ENCODE measurements around the gene STAT4. TPM values are rescaled to one million over a fixed set of nuclear protein-coding genes. Genes with fewer than 3 reads are reported as not detected.

The STAT4 gene
- polyA plus RNA-seq, 1 of the 3 experiments (the other 2 are of a cell fraction), result 0.12 TPM

DNA sequence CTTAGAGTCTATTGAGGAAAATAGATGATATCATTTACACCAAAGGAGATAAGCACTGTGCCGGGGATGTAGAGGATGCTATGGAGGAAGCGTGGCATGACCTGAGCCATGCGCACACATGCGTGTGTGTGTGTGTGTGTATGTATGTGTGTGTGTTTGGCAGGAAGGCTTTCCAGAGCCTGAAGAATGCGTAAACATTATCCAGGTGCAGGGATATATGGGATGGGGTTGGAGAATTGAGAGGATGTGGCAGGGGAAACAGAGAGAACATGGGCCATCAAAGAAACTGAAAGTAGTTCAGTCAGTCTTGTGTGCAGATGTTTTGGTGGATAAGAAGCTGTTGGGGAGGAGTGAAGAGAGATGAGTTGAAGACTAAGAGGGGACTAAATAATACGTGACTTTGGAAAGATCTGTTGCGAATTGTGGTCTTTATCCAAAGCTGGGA lies 127.5 kb downstream of the STAT4 start:
- Histone ChIP-seq H3K36me3 (replicated peaks in 1 of 2; ENCODE audit: control insufficient read depth in 1 of 2, insufficient read depth in 2 of 2, low read length in 1 of 2) (no peaks in the 10 kb centered on the region), H3K4me3 (ENCODE audit: low read depth in 2 of 2, low read length in 1 of 2) (no peak overlapping the region), H3K4me1 (ENCODE audit: control insufficient read depth in 1 of 2, insufficient read depth in 2 of 2, low read depth in 1 of 2, low read length in 1 of 2) (peaks cover 0 to 8% of the 10 kb centered on the region in 2 experiments; a peak in 3 of 4 replicates), H3K9ac (no peak overlapping the region), H3F3A (replicated peaks; ENCODE audit: insufficient read depth) (peaks cover 5% of the 10 kb centered on the region), H3K79me2 (ENCODE audit: insufficient read depth) (no peaks in the 10 kb centered on the region), H3K9me3 (no peaks in the 10 kb centered on the region), H3K27ac (ENCODE audit: low read depth in 2 of 2, low read length in 1 of 2) (no peak overlapping the region), H3K9me2 (no peaks in the 10 kb centered on the region), H3K27me3 (ENCODE audit: insufficient read depth) (no peaks in the 10 kb centered on the region), H4K20me1 (ENCODE audit: insufficient read depth) (no peaks in the 10 kb centered on the region), H3K4me2 (no peak overlapping the region), H2AFZ (ENCODE audit: low read depth) (no peak overlapping the region)
- no peak for DNase-seq
- TF ChIP-seq NRF1 (IDR thresholded peaks at IDR 0.05; ENCODE audit: low read depth, low read length) (no peak), RCOR1 (IDR thresholded peaks at IDR 0.05; ENCODE audit: low read length) (no peak), CHD2 (IDR thresholded peaks at IDR 0.05; ENCODE audit: low read length, partially characterized antibody) (no peak), FOXJ3 (CRISPR knock-in tag; IDR thresholded peaks at IDR 0.05) (no peak), JUND (IDR thresholded peaks at IDR 0.05) (no peak), FOXM1 (IDR thresholded peaks at IDR 0.05; ENCODE audit: low read depth) (no peak), ELF1 (IDR thresholded peaks at IDR 0.05) (no peak), NFIC (IDR thresholded peaks at IDR 0.05; ENCODE audit: borderline replicate concordance) (no peak), MXI1 (IDR thresholded peaks at IDR 0.05; ENCODE audit: low read depth, low read length) (no peak), EZH2phosphoT487 (IDR thresholded peaks at IDR 0.05; ENCODE audit: borderline replicate concordance, low read depth) (no peak)
- TF ChIP-seq, protein P1, sequence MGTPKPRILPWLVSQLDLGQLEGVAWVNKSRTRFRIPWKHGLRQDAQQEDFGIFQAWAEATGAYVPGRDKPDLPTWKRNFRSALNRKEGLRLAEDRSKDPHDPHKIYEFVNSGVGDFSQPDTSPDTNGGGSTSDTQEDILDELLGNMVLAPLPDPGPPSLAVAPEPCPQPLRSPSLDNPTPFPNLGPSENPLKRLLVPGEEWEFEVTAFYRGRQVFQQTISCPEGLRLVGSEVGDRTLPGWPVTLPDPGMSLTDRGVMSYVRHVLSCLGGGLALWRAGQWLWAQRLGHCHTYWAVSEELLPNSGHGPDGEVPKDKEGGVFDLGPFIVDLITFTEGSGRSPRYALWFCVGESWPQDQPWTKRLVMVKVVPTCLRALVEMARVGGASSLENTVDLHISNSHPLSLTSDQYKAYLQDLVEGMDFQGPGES (IDR thresholded peaks at IDR 0.05; ENCODE audit: low read depth, low read length), result no peak
- TF ChIP-seq, protein P2, sequence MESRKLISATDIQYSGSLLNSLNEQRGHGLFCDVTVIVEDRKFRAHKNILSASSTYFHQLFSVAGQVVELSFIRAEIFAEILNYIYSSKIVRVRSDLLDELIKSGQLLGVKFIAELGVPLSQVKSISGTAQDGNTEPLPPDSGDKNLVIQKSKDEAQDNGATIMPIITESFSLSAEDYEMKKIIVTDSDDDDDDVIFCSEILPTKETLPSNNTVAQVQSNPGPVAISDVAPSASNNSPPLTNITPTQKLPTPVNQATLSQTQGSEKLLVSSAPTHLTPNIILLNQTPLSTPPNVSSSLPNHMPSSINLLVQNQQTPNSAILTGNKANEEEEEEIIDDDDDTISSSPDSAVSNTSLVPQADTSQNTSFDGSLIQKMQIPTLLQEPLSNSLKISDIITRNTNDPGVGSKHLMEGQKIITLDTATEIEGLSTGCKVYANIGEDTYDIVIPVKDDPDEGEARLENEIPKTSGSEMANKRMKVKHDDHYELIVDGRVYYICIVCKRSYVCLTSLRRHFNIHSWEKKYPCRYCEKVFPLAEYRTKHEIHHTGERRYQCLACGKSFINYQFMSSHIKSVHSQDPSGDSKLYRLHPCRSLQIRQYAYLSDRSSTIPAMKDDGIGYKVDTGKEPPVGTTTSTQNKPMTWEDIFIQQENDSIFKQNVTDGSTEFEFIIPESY (IDR thresholded peaks at IDR 0.05; ENCODE audit: borderline replicate concordance, low read depth), result no peak
- TF ChIP-seq, protein P3, sequence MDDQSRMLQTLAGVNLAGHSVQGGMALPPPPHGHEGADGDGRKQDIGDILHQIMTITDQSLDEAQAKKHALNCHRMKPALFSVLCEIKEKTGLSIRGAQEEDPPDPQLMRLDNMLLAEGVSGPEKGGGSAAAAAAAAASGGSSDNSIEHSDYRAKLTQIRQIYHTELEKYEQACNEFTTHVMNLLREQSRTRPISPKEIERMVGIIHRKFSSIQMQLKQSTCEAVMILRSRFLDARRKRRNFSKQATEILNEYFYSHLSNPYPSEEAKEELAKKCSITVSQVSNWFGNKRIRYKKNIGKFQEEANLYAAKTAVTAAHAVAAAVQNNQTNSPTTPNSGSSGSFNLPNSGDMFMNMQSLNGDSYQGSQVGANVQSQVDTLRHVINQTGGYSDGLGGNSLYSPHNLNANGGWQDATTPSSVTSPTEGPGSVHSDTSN (IDR thresholded peaks at IDR 0.05), result no peak
- TF ChIP-seq, protein P4, sequence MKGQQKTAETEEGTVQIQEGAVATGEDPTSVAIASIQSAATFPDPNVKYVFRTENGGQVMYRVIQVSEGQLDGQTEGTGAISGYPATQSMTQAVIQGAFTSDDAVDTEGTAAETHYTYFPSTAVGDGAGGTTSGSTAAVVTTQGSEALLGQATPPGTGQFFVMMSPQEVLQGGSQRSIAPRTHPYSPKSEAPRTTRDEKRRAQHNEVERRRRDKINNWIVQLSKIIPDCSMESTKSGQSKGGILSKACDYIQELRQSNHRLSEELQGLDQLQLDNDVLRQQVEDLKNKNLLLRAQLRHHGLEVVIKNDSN (IDR thresholded peaks at IDR 0.05; ENCODE audit: borderline replicate concordance, low read depth), result no peak
- TF ChIP-seq, protein P5, sequence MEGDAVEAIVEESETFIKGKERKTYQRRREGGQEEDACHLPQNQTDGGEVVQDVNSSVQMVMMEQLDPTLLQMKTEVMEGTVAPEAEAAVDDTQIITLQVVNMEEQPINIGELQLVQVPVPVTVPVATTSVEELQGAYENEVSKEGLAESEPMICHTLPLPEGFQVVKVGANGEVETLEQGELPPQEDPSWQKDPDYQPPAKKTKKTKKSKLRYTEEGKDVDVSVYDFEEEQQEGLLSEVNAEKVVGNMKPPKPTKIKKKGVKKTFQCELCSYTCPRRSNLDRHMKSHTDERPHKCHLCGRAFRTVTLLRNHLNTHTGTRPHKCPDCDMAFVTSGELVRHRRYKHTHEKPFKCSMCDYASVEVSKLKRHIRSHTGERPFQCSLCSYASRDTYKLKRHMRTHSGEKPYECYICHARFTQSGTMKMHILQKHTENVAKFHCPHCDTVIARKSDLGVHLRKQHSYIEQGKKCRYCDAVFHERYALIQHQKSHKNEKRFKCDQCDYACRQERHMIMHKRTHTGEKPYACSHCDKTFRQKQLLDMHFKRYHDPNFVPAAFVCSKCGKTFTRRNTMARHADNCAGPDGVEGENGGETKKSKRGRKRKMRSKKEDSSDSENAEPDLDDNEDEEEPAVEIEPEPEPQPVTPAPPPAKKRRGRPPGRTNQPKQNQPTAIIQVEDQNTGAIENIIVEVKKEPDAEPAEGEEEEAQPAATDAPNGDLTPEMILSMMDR (IDR thresholded peaks at IDR 0.05), result no peak
- WGBS (ENCODE audit: low lambda C conversion rate), result 95% methylated on average over 7 of the region's 7 CpGs
- CTCF ChIA-PET, result interaction anchor here (0.6 to 2.1 kb wide), 3 partner anchors 12 to 77 kb away, joined by 3 to 6 read pairs (median 3); no protein-coding TSS in a partner anchor
- POLR2A ChIA-PET, result no interaction called here
